ENCODE results near the gene CHD6. TPM values are rescaled to one million over a fixed set of nuclear protein-coding genes. Genes with fewer than 3 reads are reported as not detected.

Gene CHD6
- total RNA-seq, 2 donors from 2014 or later: 40.9 to 72.0 TPM

DNA sequence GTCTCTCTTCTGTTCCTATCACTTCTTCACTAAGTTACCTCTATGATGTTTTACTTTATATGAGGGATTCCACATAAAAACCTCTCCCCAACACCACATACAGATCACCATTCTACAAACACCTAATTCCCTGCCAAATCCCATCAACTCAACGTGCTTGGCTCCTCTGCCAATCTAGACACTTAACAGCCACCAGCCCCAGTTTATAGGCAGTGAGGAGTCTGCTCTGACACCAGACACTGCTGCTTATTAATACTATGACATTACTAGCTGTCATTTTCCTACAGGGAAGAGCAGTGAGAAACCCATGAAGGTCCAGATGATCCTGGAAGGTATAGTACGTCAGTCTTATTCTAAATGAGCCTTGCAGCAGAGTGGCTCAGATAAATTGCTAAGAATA lies 104.3 kb downstream of the CHD6 start:
- Histone ChIP-seq H3K36me3 (no peaks in the 10 kb centered on the region), H3K27ac (no peak overlapping the region), H3K4me1 (replicated peaks) (peaks cover 8% of the 10 kb centered on the region), H3K9me3 (no peaks in the 10 kb centered on the region), H3K27me3 (replicated peaks; ENCODE audit: insufficient read depth) (no peaks in the 10 kb centered on the region), H3K4me3 (no peak overlapping the region)
- DNase-seq (ENCODE audit: low spot score): no peak
- TF ChIP-seq POLR2AphosphoS5 (IDR thresholded peaks at IDR 0.05) (no peak), POLR2A (IDR thresholded peaks at IDR 0.05) (no peak), CTCF (IDR thresholded peaks at IDR 0.05) (no peak)
- intact Hi-C loops (cut with DNase I): no loop called here
- WGBS: 62% methylated on average over 2 of the region's 2 CpGs

DNA sequence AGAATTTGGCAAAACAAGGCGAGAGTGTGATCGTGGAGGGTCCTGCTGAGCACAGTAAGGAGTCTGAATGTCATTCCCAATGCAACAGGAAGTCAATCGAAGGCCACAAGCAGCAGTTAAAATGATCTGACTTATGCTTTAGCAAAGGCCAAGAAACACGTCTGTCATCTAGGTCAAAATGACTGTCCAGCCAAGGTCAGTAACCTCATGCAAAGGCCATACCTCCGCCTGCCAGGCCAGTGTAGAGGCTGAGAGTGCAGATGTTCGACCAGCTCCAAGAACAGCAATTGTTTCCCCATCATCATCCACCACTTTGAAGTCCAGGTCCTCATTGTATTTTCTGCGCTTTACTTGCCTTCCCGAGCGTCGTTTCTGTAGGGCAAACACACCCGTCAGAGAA lies 105.6 kb downstream of the CHD6 start:
- no peak overlapping the region for H3K4me3 ChIP-seq
- H3K27ac ChIP-seq: no peak overlapping the region
- DNase-seq (ENCODE audit: low spot score): no peak
- TF ChIP-seq CTCF (IDR thresholded peaks at IDR 0.05) (no peak), POLR2AphosphoS5 (IDR thresholded peaks at IDR 0.05) (no peak), POLR2A (IDR thresholded peaks at IDR 0.05) (no peak)
- 89% methylated on average over 11 of the region's 11 CpGs for WGBS
- H3K36me3 ChIP-seq: no peaks in the 10 kb centered on the region
- H3K27me3 ChIP-seq (replicated peaks; ENCODE audit: insufficient read depth): no peaks in the 10 kb centered on the region
- H3K4me1 ChIP-seq (replicated peaks): peaks cover 8% of the 10 kb centered on the region
- intact Hi-C loops (cut with DNase I): no loop called here
- H3K9me3 ChIP-seq: no peaks in the 10 kb centered on the region

- DNase-seq (ENCODE audit: low spot score): no peak
- Histone ChIP-seq H3K9me3 (no peaks in the 10 kb centered on the region), H3K4me3 (no peak overlapping the region), H3K27ac (no peak overlapping the region), H3K27me3 (replicated peaks; ENCODE audit: insufficient read depth) (no peaks in the 10 kb centered on the region), H3K36me3 (no peaks in the 10 kb centered on the region), H3K4me1 (replicated peaks) (peaks cover 8% of the 10 kb centered on the region)
- no peak for TF ChIP-seq POLR2A (IDR thresholded peaks at IDR 0.05)
- no peak for TF ChIP-seq CTCF (IDR thresholded peaks at IDR 0.05)
- intact Hi-C loops (cut with DNase I): no loop called here
- 71% methylated on average over 5 of the region's 5 CpGs for WGBS
These were observed 107.2 kb downstream of the CHD6 start for GRCh38 chr20:41510847-41511450.

DNA sequence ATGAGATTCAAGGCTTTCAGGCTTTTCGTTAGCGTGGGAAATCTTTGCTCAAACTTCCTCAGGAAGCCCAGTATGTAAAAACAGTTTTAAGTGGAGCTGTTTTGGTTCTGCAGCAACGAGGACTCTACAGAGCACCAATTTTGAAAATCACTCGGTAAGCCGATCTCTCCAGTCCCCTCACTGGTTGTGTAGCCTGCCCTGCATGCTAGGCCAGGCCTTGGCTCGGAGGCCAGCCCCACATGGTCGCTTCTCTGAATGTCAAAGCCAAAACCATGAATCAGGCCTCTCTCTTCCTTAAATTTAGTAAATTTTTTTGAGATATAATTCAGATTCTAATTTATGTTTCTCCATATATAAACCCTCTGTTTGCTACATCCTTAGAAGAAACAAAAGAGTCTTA lies 108.0 kb downstream of the CHD6 start:
- no peak overlapping the region for H3K27ac ChIP-seq
- DNase-seq (ENCODE audit: low spot score): no peak
- intact Hi-C loops (cut with DNase I): no loop called here
- peaks cover 8% of the 10 kb centered on the region for H3K4me1 ChIP-seq (replicated peaks)
- no peak for TF ChIP-seq POLR2AphosphoS5 (IDR thresholded peaks at IDR 0.05)
- no peak for TF ChIP-seq CTCF (IDR thresholded peaks at IDR 0.05)
- TF ChIP-seq POLR2A (IDR thresholded peaks at IDR 0.05): no peak
- no peaks in the 10 kb centered on the region for H3K9me3 ChIP-seq
- no peaks in the 10 kb centered on the region for H3K27me3 ChIP-seq (replicated peaks; ENCODE audit: insufficient read depth)
- H3K36me3 ChIP-seq: no peaks in the 10 kb centered on the region
- WGBS: 67% methylated on average over 7 of the region's 7 CpGs
- H3K4me3 ChIP-seq: no peak overlapping the region

Measured in prostate gland (tissue), 2 donors.